NT2/D1 (cell line): ENCODE results near the gene CDK16.

Experiments
- DNase-seq: peaks from one replicate; pipeline ENCODE4 v3.0.0-alpha.2; 2011; ENCODE audit warnings: low read depth, low spot score
- H3K27me3 ChIP-seq: 2 replicates; pipeline ENCODE4 v1.6.0; 2011; ENCODE audit warnings: mild to moderate bottlenecking; ENCODE audit not compliant: insufficient read length, insufficient read depth
- H3K36me3 ChIP-seq: 2 replicates; pipeline ENCODE4 v1.6.1; 2011; ENCODE audit warnings: mild to moderate bottlenecking, low read length, mixed read lengths; ENCODE audit not compliant: insufficient read depth, insufficient read length
- H3K4me1 ChIP-seq: 2 replicates; pipeline ENCODE4 v1.5.1; 2011; ENCODE audit not compliant: insufficient read depth, insufficient read length
- H3K4me3 ChIP-seq: 2 replicates; pipeline ENCODE4 v1.5.1; 2011; ENCODE audit warnings: low read depth; ENCODE audit not compliant: insufficient read length
- H3K9ac ChIP-seq: 2 replicates; pipeline ENCODE4 v1.6.0; 2011; ENCODE audit warnings: low read depth; ENCODE audit not compliant: insufficient read length
- H3K9me3 ChIP-seq: 2 replicates; pipeline ENCODE4 v1.5.1; 2011; ENCODE audit warnings: mild to moderate bottlenecking, low read length; ENCODE audit not compliant: insufficient read depth
- SUZ12 ChIP-seq: IDR thresholded peaks from 2 replicates; pipeline ENCODE4 v1.6.1; 2011; ENCODE audit not compliant: insufficient read length, insufficient read depth; ENCODE audit errors: extremely low read depth
- YY1 ChIP-seq: IDR thresholded peaks from 2 replicates; pipeline ENCODE4 v1.6.1; 2011; ENCODE audit not compliant: insufficient read length, insufficient read depth
- ZNF274 ChIP-seq: IDR thresholded peaks from 2 replicates; pipeline ENCODE4 v1.6.1; 2011; ENCODE audit warnings: mild to moderate bottlenecking, low read depth, low read length

The CDK16 gene

GRCh38 chrX:47172971-47173792 is 45.3 kb upstream of the CDK16 start:
- Histone ChIP-seq H3K27me3 (no peaks in the 10 kb centered on the region), H3K9ac (no peak overlapping the region), H3K4me1 (peaks cover 11% of the 10 kb centered on the region), H3K4me3 (no peak overlapping the region), H3K9me3 (no peaks in the 10 kb centered on the region), H3K36me3 (peaks cover 96% of the 10 kb centered on the region)
- no peak for DNase-seq
- TF ChIP-seq ZNF274 (no peak), SUZ12 (no peak), YY1 (no peak)

GRCh38 chrX:47174376-47174775 is 44.1 kb upstream of the CDK16 start:
- no peak for DNase-seq
- TF ChIP-seq SUZ12 = no peak
- H3K9me3 ChIP-seq = no peaks in the 10 kb centered on the region
- no peak overlapping the region for H3K9ac ChIP-seq
- peaks cover 11% of the 10 kb centered on the region for H3K4me1 ChIP-seq
- no peak overlapping the region for H3K4me3 ChIP-seq
- no peaks in the 10 kb centered on the region for H3K27me3 ChIP-seq
- peaks cover 99% of the 10 kb centered on the region for H3K36me3 ChIP-seq

- H3K4me3 ChIP-seq = no peak overlapping the region
- peaks cover 99% of the 10 kb centered on the region for H3K36me3 ChIP-seq
- DNase-seq = no peak
- H3K27me3 ChIP-seq = no peaks in the 10 kb centered on the region
- no peak for TF ChIP-seq SUZ12
- TF ChIP-seq ZNF274 = no peak
- no peak for TF ChIP-seq YY1
- H3K9me3 ChIP-seq = no peaks in the 10 kb centered on the region
- H3K4me1 ChIP-seq = peaks cover 11% of the 10 kb centered on the region
- H3K9ac ChIP-seq = no peak overlapping the region
Observed at GRCh38 chrX:47174846-47175587, 43.5 kb upstream of the CDK16 start.

GRCh38 chrX:47175588-47175980 is 42.9 kb upstream of the CDK16 start:
- Histone ChIP-seq H3K4me3 (no peak overlapping the region), H3K9me3 (no peaks in the 10 kb centered on the region), H3K9ac (no peak overlapping the region), H3K4me1 (peaks cover 11% of the 10 kb centered on the region), H3K27me3 (no peaks in the 10 kb centered on the region), H3K36me3 (peaks cover 98% of the 10 kb centered on the region)
- TF ChIP-seq YY1 (no peak), ZNF274 (no peak), SUZ12 (no peak)
- DNase-seq = no peak

- no peak for DNase-seq
- Histone ChIP-seq H3K27me3 (no peaks in the 10 kb centered on the region), H3K9me3 (no peaks in the 10 kb centered on the region), H3K36me3 (peaks cover 97% of the 10 kb centered on the region), H3K4me1 (peaks cover 11% of the 10 kb centered on the region), H3K4me3 (no peak overlapping the region), H3K9ac (no peak overlapping the region)
- no peak for TF ChIP-seq YY1
- TF ChIP-seq SUZ12 = no peak
- TF ChIP-seq ZNF274 = no peak
Observed at GRCh38 chrX:47176101-47176740, 42.3 kb upstream of the CDK16 start.

- Histone ChIP-seq H3K27me3 (no peaks in the 10 kb centered on the region), H3K9ac (no peak overlapping the region), H3K4me1 (peaks cover 8% of the 10 kb centered on the region), H3K9me3 (no peaks in the 10 kb centered on the region), H3K36me3 (peaks cover 98% of the 10 kb centered on the region), H3K4me3 (no peak overlapping the region)
- DNase-seq = no peak
- no peak for TF ChIP-seq ZNF274
- TF ChIP-seq SUZ12 = no peak
- TF ChIP-seq YY1 = no peak
Observed at GRCh38 chrX:47177079-47177478, 41.4 kb upstream of the CDK16 start.

- Histone ChIP-seq H3K4me3 (no peak overlapping the region), H3K36me3 (peaks cover 95% of the 10 kb centered on the region), H3K4me1 (peaks cover 8% of the 10 kb centered on the region), H3K9me3 (no peaks in the 10 kb centered on the region), H3K9ac (no peak overlapping the region), H3K27me3 (no peaks in the 10 kb centered on the region)
- DNase-seq = no peak
- no peak for TF ChIP-seq ZNF274
- no peak for TF ChIP-seq YY1
- no peak for TF ChIP-seq SUZ12
Observed at GRCh38 chrX:47178337-47178736, 40.1 kb upstream of the CDK16 start.
